ENCODE measurements around the gene C10orf88. TPM values are rescaled to one million over a fixed set of nuclear protein-coding genes. Genes with fewer than 3 reads are reported as not detected.

C10orf88 gene
- total and polyA plus RNA-seq, 2 experiments from 2014 or later, result 5.6 to 11.1 TPM

- Histone ChIP-seq H3K9me2 (ENCODE audit: insufficient read depth) (no peaks in the 10 kb centered on the region), H3K4me3 (no peak overlapping the region), H4K20me1 (replicated peaks; ENCODE audit: insufficient read depth) (0 out of 2 replicates have a peak, but pooled peaks cover 4% of the 10 kb centered on the region), H3K4me1 (ENCODE audit: insufficient read depth) (0 out of 2 replicates have a peak, but pooled peaks cover 6% of the 10 kb centered on the region), H3F3A (replicated peaks; ENCODE audit: low read depth) (no peaks in the 10 kb centered on the region), H3K79me2 (replicated peaks; ENCODE audit: insufficient read depth) (no peaks in the 10 kb centered on the region), H3K36me3 (ENCODE audit: insufficient read depth) (no peaks in the 10 kb centered on the region), H3K4me2 (no peak overlapping the region), H2AFZ (no peak overlapping the region), H3K27ac (ENCODE audit: low read depth) (no peak overlapping the region), H3K27me3 (ENCODE audit: insufficient read depth) (peaks cover 15% of the 10 kb centered on the region; the same call in 1 of the 2 replicates)
- H3K27ac Mint-ChIP-seq, result no peak overlapping the region
- DNase-seq (ENCODE audit: low spot score), result no peak
- no peak overlapping the region for H3K4me3 Mint-ChIP-seq
- H3K9me3 Mint-ChIP-seq, result no peaks in the 10 kb centered on the region; the same call in 2 of the 3 replicates
- peaks cover 3% of the 10 kb centered on the region; the same call in 2 of the 3 replicates for H3K36me3 Mint-ChIP-seq (ENCODE audit: low read depth)
- no peak for ATAC-seq
- no peak for TF ChIP-seq STAT1 (IDR thresholded peaks at IDR 0.05; ENCODE audit: unreplicated experiment)
- TF ChIP-seq CTCF (conservative IDR thresholded peaks at IDR 0.05; ENCODE audit: low read depth in 2 of 2), result no peak
- no peak for TF ChIP-seq ETS1 (IDR thresholded peaks at IDR 0.05)
- no peak for TF ChIP-seq ZNF331 (CRISPR knock-in tag; IDR thresholded peaks at IDR 0.05; ENCODE audit: low read depth)
- TF ChIP-seq EZH2 (IDR thresholded peaks at IDR 0.05; ENCODE audit: low read depth, unreplicated experiment), result no peak
- peaks cover 13% of the 10 kb centered on the region for H3K27me3 Mint-ChIP-seq (ENCODE audit: insufficient read depth, low read depth, poor library complexity)
- peaks cover 10% of the 10 kb centered on the region; the same call in 2 of the 3 replicates for H3K4me1 Mint-ChIP-seq
Observed at GRCh38 chr10:122884166-122884565, 69.9 kb downstream of the C10orf88 start.

- Histone ChIP-seq H3K27ac (ENCODE audit: low read depth) (no peak overlapping the region), H3K79me2 (replicated peaks; ENCODE audit: insufficient read depth) (peaks cover 14% of the 10 kb centered on the region), H3K9me2 (ENCODE audit: insufficient read depth) (no peaks in the 10 kb centered on the region), H3K27me3 (ENCODE audit: insufficient read depth) (peaks cover 20% of the 10 kb centered on the region; the same call in 1 of the 2 replicates), H3K4me2 (no peak overlapping the region), H4K20me1 (replicated peaks; ENCODE audit: insufficient read depth) (0 out of 2 replicates have a peak, but pooled peaks cover 4% of the 10 kb centered on the region), H3F3A (replicated peaks; ENCODE audit: low read depth) (no peaks in the 10 kb centered on the region; the same call in 1 of the 2 replicates), H3K36me3 (ENCODE audit: insufficient read depth) (no peaks in the 10 kb centered on the region), H2AFZ (no peak overlapping the region), H3K4me3 (no peak overlapping the region), H3K4me1 (ENCODE audit: insufficient read depth) (peaks cover 8% of the 10 kb centered on the region)
- Mint-ChIP-seq H3K4me1 (peaks cover 22% of the 10 kb centered on the region), H3K36me3 (ENCODE audit: low read depth) (peaks cover 11% of the 10 kb centered on the region; the same call in 2 of the 3 replicates), H3K27ac (no peak overlapping the region), H3K4me3 (no peak overlapping the region), H3K9me3 (peaks cover 8% of the 10 kb centered on the region; the same call in 1 of the 3 replicates), H3K27me3 (ENCODE audit: insufficient read depth, low read depth, poor library complexity) (peaks cover 23% of the 10 kb centered on the region)
- ATAC-seq (no peak), DNase-seq (ENCODE audit: low spot score) (no peak)
- TF ChIP-seq REST (IDR thresholded peaks at IDR 0.05; ENCODE audit: unreplicated experiment) (no peak), ETS1 (IDR thresholded peaks at IDR 0.05) (no peak), EZH2phosphoT487 (IDR thresholded peaks at IDR 0.05; ENCODE audit: unreplicated experiment) (no peak)
Observed at GRCh38 chr10:122882766-122883165, 71.3 kb downstream of the C10orf88 start.
